Middle frontal gyrus (tissue), 1 donor: ENCODE results near the gene SCIN.
A peak's percentile ranks its signal among the peaks of the same experiment; 100 is the strongest.
"Not testable (repeated sequence)": the region's sequence is repeated elsewhere in the genome, so short reads cannot be mapped to it uniquely, and the experiment has no call there.

Source experiments
- DNase-seq: peaks from one replicate; pipeline ENCODE4 v3.0.0-alpha.2; 2015; ENCODE audit warnings: low spot score; ENCODE audit errors: extremely low spot score

SCIN gene

DNA sequence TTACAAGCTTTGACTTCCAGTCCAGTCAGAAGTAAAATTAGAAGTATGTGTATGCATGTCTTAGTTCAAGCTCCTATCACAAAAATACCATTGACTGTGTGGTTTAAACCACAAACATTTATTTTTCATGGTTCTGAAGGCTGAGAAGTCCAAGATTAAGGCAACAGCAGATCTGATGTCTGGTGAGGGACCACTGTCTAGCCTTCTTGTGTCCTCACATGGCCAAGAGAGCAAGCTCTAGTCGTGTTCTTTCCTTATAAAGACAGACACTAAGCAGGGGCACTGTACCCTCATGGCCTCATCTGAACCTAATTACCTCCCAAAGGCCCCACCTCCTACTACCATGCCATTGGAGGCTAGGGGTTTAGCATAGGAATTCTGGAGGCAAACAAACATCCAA is 75.6 kb downstream of the SCIN start:
- no peak for DNase-seq

DNA sequence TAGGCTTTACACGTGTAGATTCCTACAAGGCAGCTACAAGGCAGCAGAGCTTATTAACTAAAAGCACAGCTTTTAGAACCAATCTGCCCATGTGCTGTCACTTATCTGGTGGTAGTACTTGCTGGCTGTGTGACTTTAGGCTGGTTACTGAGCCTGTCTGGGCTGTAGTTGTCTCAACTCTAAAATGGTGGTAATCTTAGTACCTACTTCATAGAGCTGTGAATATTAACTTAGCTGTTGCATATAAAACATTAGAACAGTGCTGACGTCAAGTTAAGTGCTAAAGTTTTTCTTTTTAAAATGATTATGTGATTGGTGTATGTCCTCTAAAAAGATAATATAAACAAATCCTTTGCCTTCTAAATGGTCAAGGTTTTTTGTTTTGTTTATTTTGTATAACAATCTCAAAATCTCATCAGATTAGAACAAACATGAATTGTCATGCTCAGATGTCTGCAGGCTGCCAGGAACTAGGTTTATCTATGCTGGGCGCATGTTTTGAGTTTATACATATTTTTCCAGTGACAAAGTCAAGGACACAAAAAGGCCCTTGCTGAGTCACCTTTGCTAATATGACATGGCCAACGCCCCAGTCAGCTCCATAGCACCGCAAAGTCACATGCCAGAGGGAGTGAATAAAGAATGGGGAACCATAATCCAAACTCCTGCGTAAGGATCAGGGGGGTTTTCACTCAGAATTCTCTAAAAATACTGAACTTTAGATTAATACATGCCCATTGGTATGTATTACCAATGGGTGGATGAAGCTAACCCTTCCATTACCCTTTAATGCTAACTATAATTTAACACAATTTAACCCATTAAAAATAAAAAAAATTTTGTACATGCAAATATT is 77.1 kb downstream of the SCIN start:
- DNase-seq, result no peak

GRCh38 chr7:12648704-12649261 is 78.3 kb downstream of the SCIN start:
- no peak for DNase-seq

- DNase-seq, result no peak
Measured at GRCh38 chr7:12649348-12649747, 78.8 kb downstream of the SCIN start.

DNA sequence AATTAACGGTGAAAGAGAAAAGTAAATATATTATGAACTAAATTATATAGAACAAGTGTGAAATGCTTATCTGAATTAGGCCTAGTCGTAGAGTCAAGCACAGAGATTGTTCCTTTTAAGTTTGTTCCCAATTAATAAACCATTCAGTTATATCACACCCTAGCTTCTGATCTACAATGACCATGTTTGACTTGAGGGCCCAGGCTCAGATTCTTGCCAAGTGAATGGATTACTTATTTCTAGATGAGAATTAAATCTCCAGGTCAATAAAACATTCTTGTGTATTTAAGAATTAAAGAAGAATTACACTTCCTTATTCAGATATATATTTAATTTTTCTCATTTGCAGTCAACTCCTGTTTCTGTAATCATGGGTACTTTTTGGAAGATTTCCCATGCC is 79.6 kb downstream of the SCIN start:
- no peak for DNase-seq

GRCh38 chr7:12653110-12653509 is 82.6 kb downstream of the SCIN start:
- DNase-seq, result no peak

DNA sequence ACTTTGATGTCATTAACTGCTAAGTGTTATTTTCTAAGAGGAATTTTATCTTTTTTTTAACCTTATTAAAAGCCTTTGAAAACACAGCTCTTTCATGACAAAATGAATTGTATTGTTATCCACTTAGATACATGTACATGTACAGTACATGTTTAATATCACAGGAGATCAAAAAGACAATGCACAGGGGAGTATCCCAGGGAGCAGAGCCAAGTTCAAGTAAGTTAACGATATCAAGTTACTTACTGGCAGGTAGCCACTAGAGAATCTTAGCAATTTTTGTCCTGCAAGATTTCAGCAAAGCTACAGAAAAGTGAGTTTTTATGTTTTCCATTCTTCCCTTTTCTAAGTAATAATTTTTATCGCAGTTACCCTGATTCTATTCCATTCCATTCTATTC is 83.0 kb downstream of the SCIN start:
- no peak for DNase-seq

DNA sequence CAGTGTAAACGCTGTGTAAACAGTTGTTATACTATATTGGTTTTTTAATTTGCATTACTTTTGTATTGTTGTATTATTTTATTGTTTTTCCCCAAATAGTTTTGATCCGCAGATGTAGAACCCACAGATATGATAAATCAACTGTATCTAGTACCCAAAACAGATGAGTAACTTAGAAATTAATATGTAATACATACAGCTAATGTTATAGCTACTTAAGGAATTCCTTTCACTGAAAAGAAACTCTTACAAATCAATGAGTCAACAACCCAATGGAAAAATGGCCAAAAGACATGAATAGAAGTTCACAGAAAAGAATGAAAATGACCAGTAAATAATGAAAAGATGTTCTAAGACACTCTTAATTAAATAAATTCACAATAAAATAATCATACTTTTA is 84.6 kb downstream of the SCIN start:
- DNase-seq, result no peak

- DNase-seq, result not testable (repeated sequence)
Measured at GRCh38 chr7:12660423-12660822, 89.9 kb downstream of the SCIN start.

- DNase-seq, result not testable (repeated sequence)
Measured at GRCh38 chr7:12660986-12661385, 90.5 kb downstream of the SCIN start.

DNA sequence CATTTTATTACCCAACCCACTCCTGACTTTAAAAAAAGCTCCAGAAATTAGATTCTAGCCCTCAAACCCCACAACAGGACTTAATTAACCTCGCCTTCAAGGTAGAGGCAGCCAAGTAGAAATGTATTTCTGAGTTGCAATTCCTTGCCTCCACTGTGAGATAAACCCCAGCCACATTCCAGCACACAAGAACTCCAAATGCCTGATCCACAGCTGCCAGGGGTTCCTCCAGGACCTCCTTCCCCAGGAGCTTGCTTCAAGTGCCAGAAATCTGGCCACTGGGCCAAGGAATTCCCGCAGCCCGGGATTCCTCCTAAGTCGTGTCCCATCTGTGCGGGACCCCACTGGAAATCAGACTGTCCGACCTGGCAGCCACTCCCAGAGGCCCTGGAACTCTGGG is 91.1 kb downstream of the SCIN start:
- no peak for DNase-seq

DNA sequence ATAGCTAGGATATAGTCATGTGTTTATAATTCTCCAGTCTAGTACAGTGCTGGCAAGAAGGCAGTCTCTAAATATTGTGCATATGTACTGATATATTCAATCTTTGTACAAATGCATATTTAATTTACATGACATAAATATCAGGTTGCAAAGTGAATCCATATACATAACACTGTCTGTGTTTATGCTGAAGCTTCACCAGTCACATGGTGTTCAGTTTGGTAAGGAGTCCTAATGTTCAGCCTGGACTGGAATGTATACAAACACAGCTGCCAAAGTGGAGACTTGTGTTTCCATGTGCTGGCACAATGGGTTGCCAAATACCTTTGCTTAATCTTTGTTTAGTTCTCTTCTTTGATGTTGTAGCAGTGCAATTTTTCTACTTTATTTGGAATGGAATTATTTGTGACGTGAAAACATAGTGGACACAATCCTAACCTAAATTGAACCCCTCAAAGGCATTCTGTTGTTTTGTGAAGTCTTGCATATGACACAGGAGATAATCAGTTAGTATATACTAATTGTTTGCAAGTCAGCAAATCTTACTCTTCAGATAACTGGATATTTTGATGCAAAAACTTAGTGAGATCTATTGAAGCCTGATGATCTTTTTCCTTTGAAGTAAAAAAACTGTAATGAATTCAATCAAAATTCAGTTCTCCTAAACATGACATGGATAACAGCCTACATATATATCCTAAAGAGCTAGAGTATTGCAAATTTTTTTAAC is 99.6 kb downstream of the SCIN start:
- DNase-seq, result no peak

DNA sequence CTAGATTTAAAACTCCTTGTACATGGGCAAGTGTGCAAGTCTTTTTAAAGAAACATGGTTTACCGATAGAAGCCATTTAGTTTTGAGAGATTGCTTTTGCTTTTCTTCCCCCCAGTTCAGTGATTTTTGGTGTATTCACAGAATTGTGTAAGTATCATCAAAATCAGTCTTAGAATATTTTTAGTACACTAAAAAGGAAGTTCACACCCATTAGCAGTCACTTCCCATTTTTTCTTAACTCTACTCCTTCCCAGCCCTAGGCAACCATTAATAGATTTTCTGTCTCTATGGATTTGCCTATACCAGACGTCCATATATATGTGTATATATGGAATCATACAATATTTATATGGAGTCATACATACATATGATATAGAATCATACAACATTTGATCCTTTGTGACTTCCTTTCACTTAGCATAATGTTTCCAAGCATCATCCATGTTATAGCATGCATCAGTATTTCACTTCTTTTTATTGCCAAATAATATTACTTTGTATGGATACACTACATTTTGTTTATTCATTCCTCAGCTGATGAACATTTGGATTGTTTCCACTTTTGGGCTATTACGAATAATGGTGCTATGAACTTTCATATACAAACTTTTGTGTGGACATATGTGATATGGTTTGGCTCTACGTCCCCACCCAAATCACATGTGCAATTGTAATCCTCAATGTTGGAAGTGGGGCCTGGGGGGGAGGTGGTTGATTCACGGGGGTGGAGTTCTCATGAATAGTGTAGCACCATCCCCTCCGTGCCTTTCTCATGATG is 100.4 kb downstream of the SCIN start:
- no peak for DNase-seq

- DNase-seq, result not testable (repeated sequence)
Measured at GRCh38 chr7:12673436-12673835, 102.9 kb downstream of the SCIN start.

- DNase-seq, result no peak
Measured at GRCh38 chr7:12674053-12674452, 103.5 kb downstream of the SCIN start.

- no peak for DNase-seq
Measured at GRCh38 chr7:12674861-12675260, 104.3 kb downstream of the SCIN start.

DNA sequence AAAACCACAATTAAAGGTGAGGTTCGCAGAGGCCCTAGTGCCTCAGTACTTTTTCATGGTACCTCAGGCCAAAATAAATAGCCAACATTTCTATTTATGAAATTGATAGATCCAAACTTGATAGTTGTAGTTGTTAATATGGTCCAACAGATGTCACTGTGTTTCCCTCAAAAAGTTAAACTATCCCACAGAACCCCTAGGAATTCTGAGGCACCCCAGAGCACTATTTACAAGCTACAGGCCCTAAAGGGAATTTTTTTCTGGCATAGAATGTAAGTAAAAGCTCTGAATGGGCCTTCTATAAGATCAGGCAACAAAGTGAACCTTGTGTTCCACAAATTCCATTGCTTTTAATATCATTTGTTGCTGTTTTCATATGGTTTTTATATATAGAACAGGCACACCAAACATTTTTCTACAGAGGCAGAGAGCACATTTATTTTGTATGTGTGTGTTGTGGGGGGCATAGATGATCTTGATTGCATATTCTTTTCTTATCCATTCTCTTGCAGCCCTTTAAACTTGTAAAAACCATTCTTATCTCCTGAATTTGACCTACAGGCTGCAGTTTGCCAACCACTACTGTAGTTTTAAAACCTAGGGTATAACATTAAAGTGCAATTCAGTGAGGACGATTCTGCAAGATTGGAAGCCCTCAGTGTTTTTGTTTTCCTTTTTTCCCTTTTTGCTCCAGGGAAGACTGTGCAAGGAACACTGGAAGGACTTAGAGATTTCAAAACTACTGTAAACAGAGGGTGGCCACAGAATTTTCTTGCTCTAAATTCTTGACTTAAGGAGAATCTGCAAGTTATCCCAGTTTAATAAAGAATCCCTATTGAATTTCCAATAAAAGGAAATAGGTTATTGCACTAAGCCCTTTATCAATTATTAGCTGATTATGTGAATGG is 113.4 kb downstream of the SCIN start:
- no peak for DNase-seq

- DNase-seq, result no peak
Measured at GRCh38 chr7:12684733-12685132, 114.2 kb downstream of the SCIN start.

DNA sequence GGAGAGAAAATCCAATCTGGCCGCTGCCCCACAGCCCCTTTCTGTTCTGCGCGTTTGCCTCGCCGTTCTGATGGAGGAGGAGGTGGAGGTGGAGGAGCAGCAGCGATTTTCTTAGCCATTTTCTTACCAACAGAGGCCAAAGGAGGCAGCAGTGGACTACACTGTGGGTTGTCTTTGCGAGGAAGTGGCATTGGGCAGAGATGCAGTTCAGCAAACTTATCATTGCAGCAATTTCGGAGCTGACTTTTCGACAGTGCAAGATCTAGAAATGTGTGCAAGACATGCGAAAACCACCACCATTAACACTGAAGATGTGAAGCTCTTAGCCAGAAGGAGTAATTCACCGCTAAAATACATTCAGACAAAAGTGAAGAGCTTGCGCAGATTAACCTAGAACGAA is 115.0 kb downstream of the SCIN start:
- no peak for DNase-seq

GRCh38 chr7:12686234-12686890 is 115.8 kb downstream of the SCIN start:
- peak; percentile 67 for DNase-seq
